ENCODE results near the gene CHTF18. TPM values are rescaled to one million over a fixed set of nuclear protein-coding genes. Genes with fewer than 3 reads are reported as not detected.
A peak's percentile ranks its signal among the peaks of the same experiment; 100 is the strongest.

CHTF18 gene
- total and polyA plus RNA-seq, 4 donors, result 7.5 to 17.4 (median 14.9) TPM

DNA sequence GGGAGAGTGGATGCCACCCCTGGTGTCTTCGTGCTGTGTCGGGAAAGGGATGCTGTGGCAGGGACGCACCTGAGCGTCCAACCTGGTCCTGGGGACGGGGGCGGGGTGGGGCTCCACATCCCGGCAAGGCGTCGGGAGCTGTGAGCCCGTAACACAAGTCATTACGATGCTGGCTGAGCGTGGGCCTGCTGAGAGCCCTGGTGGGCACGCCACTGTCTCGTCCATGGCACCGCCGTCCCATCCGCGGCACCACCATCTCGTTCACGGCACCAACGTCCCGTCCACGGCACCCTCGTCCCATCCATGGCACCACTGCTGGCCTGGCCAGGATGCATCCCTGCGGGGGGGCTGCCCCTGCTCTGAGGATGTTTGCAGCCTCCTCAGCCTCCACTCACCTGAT, 36.2 kb downstream of the CHTF18 start:
- no peak overlapping the region for H3K27ac ChIP-seq (ENCODE audit: low read depth in 1 of 2, low read length in 1 of 2)
- WGBS, 2 donors, result 91 to 92% methylated on average over 25 of the region's 25 CpGs
- no peak overlapping the region for H3K9ac ChIP-seq (ENCODE audit: insufficient read depth in 1 of 2, low read length in 2 of 2)
- DNase-seq (no peak), ATAC-seq (ENCODE audit: insufficient read depth, low FRiP score) (no peak)
- peaks cover 0 to 2% (median 0%) of the 10 kb centered on the region in 4 donors for H3K9me3 ChIP-seq (ENCODE audit: control insufficient read depth in 4 of 4, insufficient read depth in 3 of 4, low read length in 3 of 4)
- H3K36me3 ChIP-seq (ENCODE audit: control insufficient read depth in 4 of 4, insufficient read depth in 4 of 4, low read length in 4 of 4), result no peaks in the 10 kb centered on the region
- H3K27me3 ChIP-seq (ENCODE audit: control insufficient read depth in 3 of 3, insufficient read depth in 3 of 3, low read length in 2 of 3), result peaks cover 0 to 8% (median 3%) of the 10 kb centered on the region in 3 donors
- peaks cover 0 to 9% (median 5%) of the 10 kb centered on the region in 5 donors for H3K4me1 ChIP-seq (ENCODE audit: control insufficient read depth in 5 of 5, insufficient read depth in 5 of 5, low read length in 5 of 5)
- TF ChIP-seq, protein P1, sequence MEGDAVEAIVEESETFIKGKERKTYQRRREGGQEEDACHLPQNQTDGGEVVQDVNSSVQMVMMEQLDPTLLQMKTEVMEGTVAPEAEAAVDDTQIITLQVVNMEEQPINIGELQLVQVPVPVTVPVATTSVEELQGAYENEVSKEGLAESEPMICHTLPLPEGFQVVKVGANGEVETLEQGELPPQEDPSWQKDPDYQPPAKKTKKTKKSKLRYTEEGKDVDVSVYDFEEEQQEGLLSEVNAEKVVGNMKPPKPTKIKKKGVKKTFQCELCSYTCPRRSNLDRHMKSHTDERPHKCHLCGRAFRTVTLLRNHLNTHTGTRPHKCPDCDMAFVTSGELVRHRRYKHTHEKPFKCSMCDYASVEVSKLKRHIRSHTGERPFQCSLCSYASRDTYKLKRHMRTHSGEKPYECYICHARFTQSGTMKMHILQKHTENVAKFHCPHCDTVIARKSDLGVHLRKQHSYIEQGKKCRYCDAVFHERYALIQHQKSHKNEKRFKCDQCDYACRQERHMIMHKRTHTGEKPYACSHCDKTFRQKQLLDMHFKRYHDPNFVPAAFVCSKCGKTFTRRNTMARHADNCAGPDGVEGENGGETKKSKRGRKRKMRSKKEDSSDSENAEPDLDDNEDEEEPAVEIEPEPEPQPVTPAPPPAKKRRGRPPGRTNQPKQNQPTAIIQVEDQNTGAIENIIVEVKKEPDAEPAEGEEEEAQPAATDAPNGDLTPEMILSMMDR (IDR thresholded peaks at IDR 0.05; ENCODE audit: control extremely low read depth, extremely low read depth), result no peak
- H3K4me3 ChIP-seq, result no peak overlapping the region

DNA sequence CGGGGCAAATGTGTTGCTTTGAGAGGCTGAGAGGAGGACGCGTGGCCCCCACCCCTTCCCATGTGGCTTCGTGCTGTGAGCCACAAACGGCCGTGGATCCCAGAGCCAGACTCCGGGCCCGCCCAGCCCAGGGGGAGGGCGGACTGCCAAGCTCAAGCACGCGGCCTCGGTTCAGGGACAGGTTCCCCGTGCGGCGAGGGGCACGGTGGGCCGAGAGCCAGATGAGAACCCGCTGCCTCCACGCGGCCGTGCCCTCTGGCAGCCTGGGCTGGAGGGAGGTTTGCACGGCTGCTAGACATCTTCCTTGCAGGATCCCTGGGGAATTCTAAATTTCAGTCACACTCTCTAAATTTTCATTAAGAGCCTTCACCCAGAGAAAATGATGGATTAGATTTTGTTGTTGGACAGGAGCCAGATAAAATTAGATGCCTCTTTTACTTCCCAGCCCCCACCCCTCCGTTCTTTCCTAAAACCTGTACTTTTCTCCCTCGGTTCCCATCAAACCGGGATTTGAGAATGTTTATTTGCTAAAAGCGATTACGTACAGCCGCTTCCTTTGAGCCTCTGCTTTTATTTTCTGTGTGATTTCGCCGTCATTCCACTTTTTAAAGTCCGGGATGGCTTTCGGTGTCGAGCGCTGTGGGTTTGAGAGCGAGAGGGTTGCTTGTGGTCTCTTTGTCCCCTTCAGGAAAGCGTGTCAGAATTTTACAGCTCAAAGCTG, 37.1 kb downstream of the CHTF18 start:
- Histone ChIP-seq H3K27me3 (ENCODE audit: control insufficient read depth in 3 of 3, insufficient read depth in 3 of 3, low read length in 2 of 3) (peaks cover 0 to 8% (median 3%) of the 10 kb centered on the region in 3 donors), H3K4me1 (ENCODE audit: control insufficient read depth in 5 of 5, insufficient read depth in 5 of 5, low read length in 5 of 5) (peaks cover 0 to 9% (median 5%) of the 10 kb centered on the region in 5 donors), H3K9me3 (ENCODE audit: control insufficient read depth in 4 of 4, insufficient read depth in 3 of 4, low read length in 3 of 4) (peaks cover 0 to 2% (median 0%) of the 10 kb centered on the region in 4 donors), H3K4me3 (no peak overlapping the region), H3K27ac (ENCODE audit: low read depth in 1 of 2, low read length in 1 of 2) (no peak overlapping the region), H3K9ac (ENCODE audit: insufficient read depth in 1 of 2, low read length in 2 of 2) (no peak overlapping the region), H3K36me3 (ENCODE audit: control insufficient read depth in 4 of 4, insufficient read depth in 4 of 4, low read length in 4 of 4) (no peaks in the 10 kb centered on the region)
- ATAC-seq (ENCODE audit: insufficient read depth, low FRiP score) (no peak), DNase-seq (peak; percentile 48 to 59 (median 54))
- TF ChIP-seq, protein P1 (IDR thresholded peaks at IDR 0.05; ENCODE audit: control extremely low read depth, extremely low read depth), result no peak
- WGBS, 2 donors, result 40 to 67% methylated on average over 33 to 36 of the region's 36 CpGs

DNA sequence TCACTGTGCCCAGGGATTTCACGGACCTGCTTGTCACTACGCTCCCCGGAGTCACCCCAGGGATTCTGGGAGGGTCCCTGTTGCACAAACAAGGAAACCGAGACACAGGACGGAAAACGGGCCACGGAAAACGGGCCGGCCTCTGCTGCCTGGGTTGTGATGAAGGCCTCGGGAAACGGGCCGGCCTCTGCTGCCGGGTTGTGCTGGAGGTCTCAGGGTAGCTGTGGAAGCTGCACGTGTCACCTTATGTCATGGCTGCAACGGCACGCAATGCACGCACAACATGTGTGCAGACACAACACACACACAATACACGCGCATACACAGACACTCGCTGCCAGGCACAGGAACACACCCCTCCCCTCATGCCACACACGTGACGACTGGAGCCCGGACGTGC, 39.1 kb downstream of the CHTF18 start:
- Histone ChIP-seq H3K36me3 (ENCODE audit: control insufficient read depth in 4 of 4, insufficient read depth in 4 of 4, low read length in 4 of 4) (no peaks in the 10 kb centered on the region), H3K27ac (ENCODE audit: low read depth in 1 of 2, low read length in 1 of 2) (no peak overlapping the region), H3K4me1 (ENCODE audit: control insufficient read depth in 5 of 5, insufficient read depth in 5 of 5, low read length in 5 of 5) (peaks cover 0 to 12% (median 6%) of the 10 kb centered on the region in 5 donors), H3K4me3 (no peak overlapping the region), H3K9ac (ENCODE audit: insufficient read depth in 1 of 2, low read length in 2 of 2) (no peak overlapping the region), H3K9me3 (ENCODE audit: control insufficient read depth in 4 of 4, insufficient read depth in 3 of 4, low read length in 3 of 4) (peaks cover 0 to 2% (median 0%) of the 10 kb centered on the region in 4 donors), H3K27me3 (ENCODE audit: control insufficient read depth in 3 of 3, insufficient read depth in 3 of 3, low read length in 2 of 3) (peaks cover 3 to 5% (median 3%) of the 10 kb centered on the region in 3 donors)
- WGBS, 2 donors, result 92 to 94% methylated on average over 24 of the region's 24 CpGs
- no peak for DNase-seq
- ATAC-seq (ENCODE audit: insufficient read depth, low FRiP score), result no peak
- TF ChIP-seq, protein P1 (IDR thresholded peaks at IDR 0.05; ENCODE audit: control extremely low read depth, extremely low read depth), result no peak

Data from lung (tissue), 12 donors.